GM06990 (cell line): ENCODE data around the gene SLC25A25.
A peak's percentile ranks its signal among the peaks of the same experiment; 100 is the strongest.

Source experiments
- DNase-seq: peaks from one replicate; pipeline ENCODE4 v3.0.0-alpha.2; 2011; ENCODE audit not compliant: insufficient read length; ENCODE audit errors: extremely low read depth
- H3K27me3 ChIP-seq: replicated peaks from 2 replicates; pipeline ENCODE4 v1.6.0; 2011; ENCODE audit warnings: low read length; ENCODE audit not compliant: control insufficient read depth, insufficient read depth
- H3K36me3 ChIP-seq: 2 replicates; pipeline ENCODE4 v1.5.1; 2011; ENCODE audit warnings: low read length; ENCODE audit not compliant: control insufficient read depth, insufficient read depth
- H3K4me3 ChIP-seq: replicated peaks from 2 replicates; pipeline ENCODE4 v1.5.1; 2011; ENCODE audit warnings: low read depth, mild to moderate bottlenecking, control low read depth, low read length
- TF ChIP-seq, protein P1 (sequence below): IDR thresholded peaks from 2 replicates; pipeline ENCODE4 v1.5.1; 2011; ENCODE audit warnings: low read length, control low read depth, mild to moderate bottlenecking, inconsistent platforms; ENCODE audit not compliant: insufficient read depth, poor library complexity, severe bottlenecking

SLC25A25 gene

DNA sequence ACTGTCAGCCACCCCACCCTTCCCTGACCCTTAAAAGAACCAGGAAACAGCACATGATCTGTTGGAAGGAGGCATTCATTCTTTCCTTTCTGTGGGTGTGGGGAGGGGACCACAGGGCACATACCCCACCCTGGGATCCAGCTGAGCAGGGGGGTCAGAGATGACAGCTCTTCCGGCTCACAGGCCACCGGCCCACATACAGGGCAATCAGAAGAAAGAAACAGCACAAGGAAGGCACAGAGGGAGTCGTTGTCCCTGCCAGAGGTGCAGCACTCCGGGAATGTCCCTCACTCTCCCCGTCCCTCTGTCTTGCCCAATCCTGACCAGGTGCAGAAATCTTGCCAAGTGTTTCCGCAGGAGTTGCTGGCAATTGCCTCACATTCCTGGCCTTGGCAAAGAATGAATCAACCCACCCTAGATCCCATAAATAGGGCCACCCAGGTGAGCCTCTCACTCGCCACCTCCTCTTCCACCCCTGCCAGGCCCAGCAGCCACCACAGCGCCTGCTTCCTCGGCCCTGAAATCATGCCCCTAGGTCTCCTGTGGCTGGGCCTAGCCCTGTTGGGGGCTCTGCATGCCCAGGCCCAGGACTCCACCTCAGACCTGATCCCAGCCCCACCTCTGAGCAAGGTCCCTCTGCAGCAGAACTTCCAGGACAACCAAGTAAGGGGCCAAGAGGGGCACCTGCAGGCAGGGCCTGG is 81.1 kb downstream of the SLC25A25 start, which contains the start of gene LCN2:
LCN2 (plus strand) TSS at position 453 of the 701 bp plus-strand sequence; CDS start at position 526, 73 bp downstream.
- Histone ChIP-seq H3K36me3 (no peaks in the 10 kb centered on the region), H3K27me3 (no peaks in the 10 kb centered on the region; the same call in none of the 2 replicates), H3K4me3 (no peak within 1 kb of the TSS)
- no peak for DNase-seq
- TF ChIP-seq, protein P1, sequence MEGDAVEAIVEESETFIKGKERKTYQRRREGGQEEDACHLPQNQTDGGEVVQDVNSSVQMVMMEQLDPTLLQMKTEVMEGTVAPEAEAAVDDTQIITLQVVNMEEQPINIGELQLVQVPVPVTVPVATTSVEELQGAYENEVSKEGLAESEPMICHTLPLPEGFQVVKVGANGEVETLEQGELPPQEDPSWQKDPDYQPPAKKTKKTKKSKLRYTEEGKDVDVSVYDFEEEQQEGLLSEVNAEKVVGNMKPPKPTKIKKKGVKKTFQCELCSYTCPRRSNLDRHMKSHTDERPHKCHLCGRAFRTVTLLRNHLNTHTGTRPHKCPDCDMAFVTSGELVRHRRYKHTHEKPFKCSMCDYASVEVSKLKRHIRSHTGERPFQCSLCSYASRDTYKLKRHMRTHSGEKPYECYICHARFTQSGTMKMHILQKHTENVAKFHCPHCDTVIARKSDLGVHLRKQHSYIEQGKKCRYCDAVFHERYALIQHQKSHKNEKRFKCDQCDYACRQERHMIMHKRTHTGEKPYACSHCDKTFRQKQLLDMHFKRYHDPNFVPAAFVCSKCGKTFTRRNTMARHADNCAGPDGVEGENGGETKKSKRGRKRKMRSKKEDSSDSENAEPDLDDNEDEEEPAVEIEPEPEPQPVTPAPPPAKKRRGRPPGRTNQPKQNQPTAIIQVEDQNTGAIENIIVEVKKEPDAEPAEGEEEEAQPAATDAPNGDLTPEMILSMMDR: no peak

DNA sequence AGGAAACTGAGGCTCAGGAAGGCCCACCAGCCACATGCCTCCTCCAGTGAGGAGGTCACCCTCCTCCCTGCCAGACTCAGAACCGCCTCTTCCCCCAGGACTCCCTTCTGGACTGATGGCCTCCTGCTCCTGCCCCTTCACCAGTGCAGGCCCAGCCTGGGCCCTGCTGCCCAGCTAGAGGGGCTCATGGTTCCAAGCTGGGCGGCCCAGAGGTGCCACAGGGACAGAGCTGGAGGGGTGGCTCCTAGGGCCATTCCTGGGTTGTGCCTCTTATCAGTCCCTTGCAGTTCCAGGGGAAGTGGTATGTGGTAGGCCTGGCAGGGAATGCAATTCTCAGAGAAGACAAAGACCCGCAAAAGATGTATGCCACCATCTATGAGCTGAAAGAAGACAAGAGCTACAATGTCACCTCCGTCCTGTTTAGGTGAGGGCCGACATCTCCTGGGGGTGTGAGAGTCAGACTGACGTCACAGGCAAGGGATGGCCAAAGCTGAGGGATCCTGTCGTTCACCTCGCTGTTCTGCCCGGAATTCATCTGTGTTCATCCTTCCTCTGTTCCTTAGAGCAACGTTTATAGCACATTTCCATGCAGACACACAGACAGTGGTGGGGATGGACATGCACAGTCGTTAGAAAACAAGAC is 82.0 kb downstream of the SLC25A25 start:
- Histone ChIP-seq H3K36me3 (no peaks in the 10 kb centered on the region), H3K4me3 (no peak overlapping the region), H3K27me3 (no peaks in the 10 kb centered on the region; the same call in none of the 2 replicates)
- TF ChIP-seq, protein P1: no peak
- no peak for DNase-seq

DNA sequence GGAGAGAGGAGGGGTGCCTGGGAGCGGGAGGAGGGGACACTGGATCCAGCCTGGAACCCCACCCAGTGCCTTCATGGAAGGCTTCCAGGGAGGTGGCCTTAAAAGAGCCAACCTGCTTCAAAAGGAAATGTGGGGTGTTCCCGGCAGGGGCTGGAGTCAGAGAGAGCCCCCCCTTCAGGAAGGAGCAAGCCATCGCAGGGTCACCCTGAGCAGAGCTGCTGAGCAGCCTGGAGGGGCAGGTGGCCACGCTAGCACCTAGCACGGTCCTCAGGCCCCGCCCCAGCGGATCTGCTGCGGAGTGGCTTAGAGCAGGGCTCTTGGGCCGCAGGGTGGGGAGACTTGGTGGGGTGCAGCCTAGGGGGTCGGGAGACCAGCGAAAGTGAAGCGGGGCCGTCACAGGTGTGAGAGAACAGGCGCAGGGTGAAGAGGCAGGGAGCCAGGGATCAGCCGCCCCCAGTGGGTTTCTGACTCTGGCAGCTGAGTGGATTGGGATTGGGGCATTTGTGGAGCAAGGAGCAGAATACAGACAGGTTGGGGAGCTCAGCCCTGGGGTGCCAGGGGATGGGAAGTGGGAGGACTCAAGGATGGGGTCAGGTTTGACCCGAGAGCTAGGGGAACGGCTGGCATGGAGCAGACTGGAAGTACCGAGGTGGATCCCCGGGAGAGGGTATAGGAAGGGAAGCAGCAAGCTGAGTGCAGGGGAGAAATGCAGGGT is 82.7 kb downstream of the SLC25A25 start:
- H3K36me3 ChIP-seq: no peaks in the 10 kb centered on the region
- TF ChIP-seq, protein P1: peak; percentile 54

DNA sequence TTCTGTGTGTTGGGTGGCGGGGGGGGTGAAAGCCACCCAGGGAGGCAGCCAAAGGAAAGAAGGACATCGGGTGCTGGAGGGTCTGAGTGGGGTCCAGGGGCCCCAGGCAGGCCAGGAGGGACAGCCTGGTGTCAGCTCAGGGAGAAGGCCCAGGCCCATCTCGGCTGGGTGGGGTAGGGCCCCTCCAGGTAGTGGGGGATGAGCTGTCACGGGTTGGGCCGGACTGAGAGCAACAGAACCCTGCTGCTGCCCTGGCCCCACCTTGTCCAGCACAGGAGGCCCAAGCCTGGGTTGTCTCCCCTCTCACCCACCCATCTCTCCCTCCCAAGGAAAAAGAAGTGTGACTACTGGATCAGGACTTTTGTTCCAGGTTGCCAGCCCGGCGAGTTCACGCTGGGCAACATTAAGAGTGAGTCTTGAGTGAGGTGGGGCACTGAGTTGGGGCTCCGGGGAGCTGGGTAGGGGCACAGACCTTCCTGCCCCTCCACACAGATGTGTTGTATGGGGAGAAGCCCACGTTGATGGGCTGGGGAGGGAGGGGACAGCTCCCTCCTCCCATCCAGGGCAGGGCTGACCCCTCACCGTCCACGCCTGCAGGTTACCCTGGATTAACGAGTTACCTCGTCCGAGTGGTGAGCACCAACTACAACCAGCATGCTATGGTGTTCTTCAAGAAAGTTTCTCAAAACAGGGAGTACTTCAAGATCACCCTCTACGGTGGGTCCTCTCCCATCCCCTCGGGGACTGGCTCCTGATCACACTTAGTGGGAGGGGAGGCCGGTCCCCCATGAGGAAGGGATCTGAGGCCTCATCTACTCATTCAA is 83.5 kb downstream of the SLC25A25 start:
- DNase-seq: no peak

More for the DNA sequence above, 82.7 kb downstream of the SLC25A25 start:
- no peak overlapping the region for H3K4me3 ChIP-seq
- H3K27me3 ChIP-seq: no peaks in the 10 kb centered on the region; the same call in none of the 2 replicates
- no peak for DNase-seq

More for the DNA sequence above, 83.5 kb downstream of the SLC25A25 start:
- Histone ChIP-seq H3K36me3 (no peaks in the 10 kb centered on the region), H3K27me3 (no peaks in the 10 kb centered on the region; the same call in none of the 2 replicates), H3K4me3 (no peak overlapping the region)
- TF ChIP-seq, protein P1: no peak
